Activated naive CD8-positive, alpha-beta T cell (primary cell): ENCODE measurements around the gene TTLL7.

ENCODE experiments used
- H3K27ac Mint-ChIP-seq: one replicate; pipeline ENCODE4 v1.8.0; 2021; ENCODE audit warnings: mixed read lengths
- H3K27me3 Mint-ChIP-seq: one replicate; pipeline ENCODE4 v1.8.0; 2021; ENCODE audit warnings: mixed read lengths
- H3K36me3 Mint-ChIP-seq: one replicate; pipeline ENCODE4 v1.8.0; 2021; ENCODE audit warnings: mixed read lengths
- H3K4me1 Mint-ChIP-seq: one replicate; pipeline ENCODE4 v1.8.0; 2021; ENCODE audit warnings: low read depth, mixed read lengths
- H3K4me3 Mint-ChIP-seq: one replicate; pipeline ENCODE4 v1.8.0; 2021; ENCODE audit warnings: mild to moderate bottlenecking, mixed read lengths
- H3K9me3 Mint-ChIP-seq: one replicate; pipeline ENCODE4 v1.8.0; 2021; ENCODE audit warnings: low read depth, mixed read lengths

Gene TTLL7

DNA sequence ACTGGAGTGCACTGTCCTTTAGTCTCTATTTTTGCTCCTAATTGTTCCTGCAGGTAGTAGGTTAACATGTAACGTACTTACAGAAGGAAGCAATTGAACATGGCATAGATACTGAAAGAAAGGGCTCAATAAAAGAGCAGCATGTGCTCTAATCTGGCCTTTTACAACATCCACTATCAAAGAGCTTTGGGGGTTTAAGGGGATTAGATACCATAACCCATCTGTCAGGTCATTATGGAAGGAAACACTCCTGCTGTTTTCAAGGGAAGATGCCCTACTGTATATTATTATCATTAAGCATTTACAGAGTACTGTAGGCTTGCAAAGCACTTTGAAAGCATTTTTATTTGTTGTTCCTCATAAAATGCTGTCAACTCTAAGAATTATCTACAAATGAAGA lies 152.8 kb downstream of the TTLL7 start:
- H3K27me3 Mint-ChIP-seq: no peaks in the 10 kb centered on the region
- no peaks in the 10 kb centered on the region for H3K4me1 Mint-ChIP-seq
- H3K27ac Mint-ChIP-seq: no peak overlapping the region
- H3K36me3 Mint-ChIP-seq: peaks cover 19% of the 10 kb centered on the region
- H3K9me3 Mint-ChIP-seq: no peaks in the 10 kb centered on the region
- no peak overlapping the region for H3K4me3 Mint-ChIP-seq

GRCh38 chr1:83845437-83846071 lies 153.4 kb downstream of the TTLL7 start:
- Mint-ChIP-seq H3K4me1 (no peaks in the 10 kb centered on the region), H3K36me3 (peaks cover 23% of the 10 kb centered on the region), H3K27ac (no peak overlapping the region), H3K27me3 (no peaks in the 10 kb centered on the region), H3K4me3 (no peak overlapping the region), H3K9me3 (no peaks in the 10 kb centered on the region)

DNA sequence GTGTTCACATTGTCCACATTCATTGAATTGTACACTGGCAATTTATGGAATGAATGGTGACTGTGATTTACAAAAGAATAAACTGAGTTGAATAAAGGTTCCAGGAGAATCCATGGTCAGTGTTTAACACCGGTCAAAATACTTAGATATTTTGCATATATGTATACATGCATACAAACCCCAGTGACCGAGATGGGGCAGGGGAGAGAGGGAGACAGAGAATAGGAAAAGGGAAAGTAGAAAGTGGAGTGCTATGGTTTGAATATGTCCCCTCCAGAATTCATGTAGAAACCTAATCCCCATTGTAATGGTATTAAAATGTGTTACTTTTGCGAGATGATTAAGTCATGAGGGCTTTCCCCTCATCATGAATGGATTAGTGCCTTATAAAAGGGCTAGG lies 154.4 kb downstream of the TTLL7 start:
- Mint-ChIP-seq H3K4me1 (no peaks in the 10 kb centered on the region), H3K9me3 (no peaks in the 10 kb centered on the region), H3K36me3 (peaks cover 23% of the 10 kb centered on the region), H3K27ac (no peak overlapping the region), H3K27me3 (no peaks in the 10 kb centered on the region), H3K4me3 (no peak overlapping the region)

- H3K27me3 Mint-ChIP-seq: no peaks in the 10 kb centered on the region
- no peak overlapping the region for H3K27ac Mint-ChIP-seq
- H3K9me3 Mint-ChIP-seq: no peaks in the 10 kb centered on the region
- H3K4me1 Mint-ChIP-seq: no peaks in the 10 kb centered on the region
- no peak overlapping the region for H3K4me3 Mint-ChIP-seq
- peaks cover 15% of the 10 kb centered on the region for H3K36me3 Mint-ChIP-seq
Measured at GRCh38 chr1:83839566-83840173, 159.3 kb downstream of the TTLL7 start.

- Mint-ChIP-seq H3K27me3 (no peaks in the 10 kb centered on the region), H3K4me1 (no peaks in the 10 kb centered on the region), H3K36me3 (peaks cover 12% of the 10 kb centered on the region), H3K4me3 (no peak overlapping the region), H3K9me3 (no peaks in the 10 kb centered on the region), H3K27ac (no peak overlapping the region)
Measured at GRCh38 chr1:83838573-83838972, 160.4 kb downstream of the TTLL7 start.

DNA sequence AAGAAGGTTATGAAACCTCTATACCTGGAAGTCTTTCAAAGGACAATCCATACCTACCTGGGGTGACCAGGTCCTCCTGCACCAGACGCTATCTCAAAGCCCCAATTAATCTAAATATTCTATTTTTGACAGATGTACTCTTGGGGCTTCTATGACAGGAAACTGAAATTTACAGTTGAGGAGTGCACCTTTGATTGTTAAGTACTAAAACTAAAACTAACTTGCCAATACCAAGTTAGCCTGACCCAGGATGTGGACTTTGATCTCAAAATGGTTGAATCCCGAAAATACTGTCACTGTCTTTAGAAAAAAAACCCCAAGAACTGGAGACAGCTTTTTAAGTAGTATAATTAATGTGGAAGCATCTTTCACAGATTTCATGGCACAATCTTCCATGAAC lies 162.4 kb downstream of the TTLL7 start:
- Mint-ChIP-seq H3K4me3 (no peak overlapping the region), H3K27ac (no peak overlapping the region), H3K4me1 (no peaks in the 10 kb centered on the region), H3K9me3 (no peaks in the 10 kb centered on the region), H3K27me3 (no peaks in the 10 kb centered on the region), H3K36me3 (peaks cover 10% of the 10 kb centered on the region)

DNA sequence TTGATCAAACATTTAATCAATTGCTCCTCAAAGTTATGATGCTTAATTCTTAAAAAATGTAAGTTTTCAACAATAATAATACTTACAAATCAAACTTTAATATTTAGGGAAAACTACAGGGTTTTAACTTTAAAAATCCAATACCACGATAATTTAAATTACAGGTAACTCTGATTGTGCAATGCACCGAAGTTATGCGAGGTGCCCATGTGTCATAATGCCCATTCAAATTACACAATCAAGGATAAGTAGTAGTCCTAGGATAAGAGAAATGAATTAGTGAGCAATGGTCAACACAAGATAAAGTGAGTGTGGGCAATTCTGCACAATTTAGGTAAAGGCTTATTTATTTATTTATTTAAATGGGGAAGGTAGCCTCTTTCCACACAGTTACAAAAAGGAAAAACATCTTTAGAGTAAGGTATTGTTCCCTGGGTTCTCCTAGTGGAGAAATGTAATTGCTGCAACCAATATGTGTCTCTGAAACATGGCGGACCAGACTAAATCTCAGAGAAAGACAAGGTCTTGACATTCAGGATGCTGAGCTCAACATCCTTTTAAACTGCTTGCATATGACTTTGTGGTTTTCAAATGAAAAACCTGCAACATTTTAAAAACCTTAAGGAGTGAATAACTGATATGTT lies 164.2 kb downstream of the TTLL7 start:
- H3K4me3 Mint-ChIP-seq: no peak overlapping the region
- H3K9me3 Mint-ChIP-seq: peaks cover under 1% of the 10 kb centered on the region
- no peaks in the 10 kb centered on the region for H3K27me3 Mint-ChIP-seq
- H3K4me1 Mint-ChIP-seq: no peaks in the 10 kb centered on the region
- no peak overlapping the region for H3K27ac Mint-ChIP-seq
- H3K36me3 Mint-ChIP-seq: peaks cover 2% of the 10 kb centered on the region

DNA sequence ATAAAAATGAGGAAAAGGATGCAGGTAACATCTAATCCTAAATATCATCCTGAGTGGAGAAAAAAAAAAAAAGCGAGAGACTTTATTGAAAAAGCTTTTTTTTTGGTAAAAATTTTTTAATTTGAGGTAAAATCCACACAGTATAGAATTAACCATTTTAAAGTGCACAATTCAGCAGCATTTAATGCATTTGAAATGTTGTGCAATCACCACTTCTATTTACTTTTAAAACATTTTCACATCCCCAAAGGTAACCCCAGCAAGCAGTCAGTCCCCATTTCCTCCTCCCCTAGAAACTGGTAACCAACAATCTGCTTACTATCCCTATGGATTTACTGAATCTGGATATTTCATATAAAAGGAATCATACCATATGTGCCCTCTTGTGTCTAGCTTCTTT lies 166.7 kb downstream of the TTLL7 start:
- Mint-ChIP-seq H3K9me3 (peaks cover 4% of the 10 kb centered on the region), H3K27ac (no peak overlapping the region), H3K4me3 (no peak overlapping the region), H3K36me3 (peaks cover 2% of the 10 kb centered on the region), H3K27me3 (no peaks in the 10 kb centered on the region), H3K4me1 (no peaks in the 10 kb centered on the region)

DNA sequence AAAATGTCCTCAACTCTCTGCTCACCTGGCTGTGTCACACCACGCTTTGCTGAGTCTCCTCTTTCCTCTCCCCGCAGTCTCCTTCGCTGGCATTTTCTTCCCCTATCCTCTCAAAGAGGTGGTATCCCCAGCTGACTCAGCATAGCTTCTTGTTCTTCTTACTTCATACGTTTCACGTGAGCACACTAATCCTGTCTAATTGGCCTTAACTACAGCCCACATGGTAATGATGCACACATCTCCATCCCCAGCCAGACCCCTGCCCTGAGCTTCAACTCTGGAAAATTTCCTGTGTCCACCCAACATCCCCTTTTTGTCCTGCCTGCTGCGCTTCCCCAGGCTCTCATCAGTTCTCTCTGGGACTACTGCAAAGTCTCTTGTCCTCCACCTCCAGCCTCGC lies 169.8 kb downstream of the TTLL7 start:
- Mint-ChIP-seq H3K4me1 (no peaks in the 10 kb centered on the region), H3K36me3 (no peaks in the 10 kb centered on the region), H3K4me3 (no peak overlapping the region), H3K27ac (no peak overlapping the region), H3K9me3 (peaks cover 4% of the 10 kb centered on the region), H3K27me3 (no peaks in the 10 kb centered on the region)

- Mint-ChIP-seq H3K9me3 (peaks cover 4% of the 10 kb centered on the region), H3K4me3 (no peak overlapping the region), H3K36me3 (no peaks in the 10 kb centered on the region), H3K27me3 (no peaks in the 10 kb centered on the region), H3K4me1 (no peaks in the 10 kb centered on the region), H3K27ac (no peak overlapping the region)
Measured at GRCh38 chr1:83828456-83828855, 170.5 kb downstream of the TTLL7 start.

DNA sequence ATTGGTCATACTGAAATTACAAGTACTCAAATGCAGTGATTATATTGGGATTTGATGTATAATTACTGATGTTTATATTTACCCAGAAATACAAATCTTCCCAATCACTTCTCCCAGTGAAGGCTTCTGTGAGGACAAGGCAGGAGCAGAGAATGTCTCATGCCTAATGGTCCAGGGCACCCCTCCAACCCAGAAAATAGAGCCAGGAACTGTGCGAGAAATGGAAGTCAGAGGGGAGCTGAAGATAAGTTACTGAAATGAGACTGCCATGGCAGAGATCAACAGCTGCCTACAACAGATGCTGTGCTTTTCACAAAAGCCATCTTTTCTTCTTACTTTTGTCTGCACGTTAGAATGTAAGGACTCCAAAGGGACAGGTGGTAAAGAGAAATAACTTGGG lies 171.2 kb downstream of the TTLL7 start:
- H3K27ac Mint-ChIP-seq: no peak overlapping the region
- H3K36me3 Mint-ChIP-seq: no peaks in the 10 kb centered on the region
- H3K27me3 Mint-ChIP-seq: no peaks in the 10 kb centered on the region
- H3K4me1 Mint-ChIP-seq: no peaks in the 10 kb centered on the region
- H3K4me3 Mint-ChIP-seq: no peak overlapping the region
- H3K9me3 Mint-ChIP-seq: peaks cover 4% of the 10 kb centered on the region

DNA sequence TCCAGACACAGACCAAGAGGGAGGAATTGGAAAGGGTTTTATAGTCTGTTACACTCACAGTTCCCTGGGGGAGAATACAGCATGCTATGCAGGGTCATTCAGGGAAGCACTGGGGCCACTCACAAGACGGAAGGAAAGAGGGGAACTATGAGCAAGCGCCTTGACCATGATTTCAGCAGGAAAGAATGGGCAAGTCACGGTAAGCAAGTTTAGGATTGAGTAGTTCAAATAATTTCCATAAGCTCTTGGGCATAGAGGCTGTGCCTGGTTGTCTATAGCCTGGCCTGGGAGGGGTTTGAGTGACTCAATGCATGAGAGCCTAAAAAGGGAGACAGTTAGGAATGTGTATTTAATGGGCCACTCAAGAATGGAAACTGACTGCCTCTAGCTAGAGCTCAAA lies 176.7 kb downstream of the TTLL7 start:
- Mint-ChIP-seq H3K36me3 (peaks cover 2% of the 10 kb centered on the region), H3K27ac (no peak overlapping the region), H3K4me1 (no peaks in the 10 kb centered on the region), H3K9me3 (peaks cover 4% of the 10 kb centered on the region), H3K4me3 (no peak overlapping the region), H3K27me3 (no peaks in the 10 kb centered on the region)

DNA sequence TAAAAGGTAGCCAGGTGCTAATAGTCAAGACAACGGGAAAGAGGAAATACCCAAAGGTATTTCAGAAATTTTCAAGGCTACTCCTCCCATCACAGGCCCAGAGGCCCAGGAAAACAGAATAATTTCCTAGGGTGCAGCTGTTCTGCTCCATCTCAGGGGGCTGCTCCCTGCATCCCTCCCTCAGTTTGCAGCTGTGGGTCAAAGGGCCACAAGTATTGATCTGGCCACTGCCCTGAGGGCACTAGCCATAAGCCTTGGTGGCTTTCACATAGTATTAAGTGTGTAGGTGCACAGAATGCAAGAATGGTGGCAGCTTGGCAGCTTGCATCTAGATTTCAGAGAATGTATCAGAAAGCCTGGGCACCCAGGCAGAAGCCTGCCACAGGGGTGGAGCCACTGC lies 179.5 kb downstream of the TTLL7 start:
- Mint-ChIP-seq H3K9me3 (peaks cover 4% of the 10 kb centered on the region), H3K4me3 (no peak overlapping the region), H3K4me1 (no peaks in the 10 kb centered on the region), H3K27ac (no peak overlapping the region), H3K27me3 (no peaks in the 10 kb centered on the region), H3K36me3 (peaks cover 2% of the 10 kb centered on the region)

DNA sequence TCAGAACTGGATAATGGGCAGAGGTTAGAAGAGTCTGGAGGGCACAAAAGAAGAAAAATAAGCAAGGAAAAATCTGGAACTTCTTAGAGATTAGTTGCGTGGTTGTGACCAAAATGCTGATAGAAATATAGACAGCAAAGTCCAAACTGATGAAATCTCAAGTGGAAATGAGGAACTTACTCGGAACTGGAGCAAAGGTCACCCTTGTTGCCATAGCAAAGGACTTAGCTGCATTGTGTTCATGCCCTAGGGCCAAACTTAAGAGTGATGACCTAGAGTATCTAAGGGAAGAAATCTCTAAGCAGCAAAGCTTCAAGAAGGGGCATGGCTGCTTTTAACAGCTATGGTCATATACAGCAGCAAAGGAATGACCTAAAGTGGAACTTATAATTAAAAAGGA lies 180.0 kb downstream of the TTLL7 start:
- Mint-ChIP-seq H3K9me3 (peaks cover 4% of the 10 kb centered on the region), H3K27me3 (no peaks in the 10 kb centered on the region)

DNA sequence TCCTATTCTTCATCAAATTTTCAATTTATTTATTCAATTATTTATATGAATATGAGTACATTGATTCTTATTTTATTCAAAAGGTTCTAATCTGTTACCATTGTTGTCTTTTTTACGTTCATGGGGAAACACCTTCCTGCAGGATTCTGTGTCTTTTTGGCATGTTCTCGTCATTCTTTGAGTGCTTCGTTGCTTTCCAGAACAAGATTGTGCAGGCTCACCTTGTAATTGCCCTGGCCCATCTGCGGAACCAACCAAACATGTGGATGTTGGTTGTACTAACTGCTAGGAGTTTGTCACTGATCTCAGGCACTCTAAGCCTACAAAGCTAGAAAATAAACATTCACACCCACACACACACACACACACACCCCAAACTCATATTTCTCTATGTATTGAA lies 182.1 kb downstream of the TTLL7 start:
- Mint-ChIP-seq H3K36me3 (no peaks in the 10 kb centered on the region), H3K27ac (no peak overlapping the region), H3K4me3 (no peak overlapping the region), H3K9me3 (peaks cover 1% of the 10 kb centered on the region), H3K4me1 (no peaks in the 10 kb centered on the region), H3K27me3 (no peaks in the 10 kb centered on the region)

More for the DNA sequence above, 180.0 kb downstream of the TTLL7 start:
- no peaks in the 10 kb centered on the region for H3K4me1 Mint-ChIP-seq
- no peak overlapping the region for H3K27ac Mint-ChIP-seq
- H3K4me3 Mint-ChIP-seq: no peak overlapping the region
- peaks cover 2% of the 10 kb centered on the region for H3K36me3 Mint-ChIP-seq

- Mint-ChIP-seq H3K36me3 (no peaks in the 10 kb centered on the region), H3K27me3 (no peaks in the 10 kb centered on the region), H3K4me3 (no peak overlapping the region), H3K9me3 (no peaks in the 10 kb centered on the region), H3K4me1 (no peaks in the 10 kb centered on the region), H3K27ac (no peak overlapping the region)
Measured at GRCh38 chr1:83815330-83815729, 183.6 kb downstream of the TTLL7 start.
